Natural killer cell (primary cell): ENCODE results near the gene ADAMTS17. TPM values are rescaled to one million over a fixed set of nuclear protein-coding genes. Genes with fewer than 3 reads are reported as not detected.

Experiments
- ATAC-seq, 3 donors: fragments of 150-1000 bp in 2 of 3; fragments of 200-7000 bp in 1 of 3; cut with Tn5 transposase; 1 replicate in 1 of 3; 2 replicates in 2 of 3; pipeline ENCODE4 v1.10.0; 2021; ENCODE audit warnings: mild to moderate bottlenecking in 2 of 3, moderate library complexity in 2 of 3
- DNase-seq, 2 donors: peaks; one replicate each; pipeline versions ENCODE4 v3.0.0 to v3.0.0-alpha.2; 2013 to 2021; ENCODE audit warnings: mixed read lengths in 1 of 2
- H3K27ac ChIP-seq: one replicate; pipeline ENCODE4 v1.5.1; 2013; ENCODE audit warnings: mild to moderate bottlenecking, low read length
- H3K27me3 ChIP-seq: one replicate; pipeline ENCODE4 v1.6.1; 2013; ENCODE audit warnings: low read length; ENCODE audit not compliant: control insufficient read depth, insufficient read depth
- H3K36me3 ChIP-seq: one replicate; pipeline ENCODE4 v1.6.1; 2013; ENCODE audit warnings: low read length; ENCODE audit not compliant: control insufficient read depth, insufficient read depth
- H3K4me1 ChIP-seq: one replicate; pipeline ENCODE4 v1.6.1; 2013; ENCODE audit warnings: low read length; ENCODE audit not compliant: control insufficient read depth, insufficient read depth
- H3K4me3 ChIP-seq: one replicate; pipeline ENCODE4 v1.5.1; 2013; ENCODE audit warnings: low read length
- H3K9me3 ChIP-seq: one replicate; pipeline ENCODE4 v1.6.1; 2013; ENCODE audit warnings: low read length; ENCODE audit not compliant: control insufficient read depth, insufficient read depth
- H3K27ac Mint-ChIP-seq, 2 donors: one replicate each; pipeline ENCODE4 v1.8.0; 2022; ENCODE audit warnings: mild to moderate bottlenecking in 2 of 2, mixed read lengths in 2 of 2, moderate library complexity in 1 of 2
- H3K27me3 Mint-ChIP-seq, 2 donors: one replicate each; pipeline ENCODE4 v1.8.0; 2022; ENCODE audit warnings: low read depth in 2 of 2, mixed read lengths in 2 of 2
- H3K36me3 Mint-ChIP-seq: one replicate; pipeline ENCODE4 v1.8.0; 2022; ENCODE audit warnings: mixed read lengths
- H3K4me1 Mint-ChIP-seq, 2 donors: one replicate each; pipeline ENCODE4 v1.8.0; 2022; ENCODE audit warnings: mixed read lengths in 2 of 2
- H3K4me3 Mint-ChIP-seq: one replicate; pipeline ENCODE4 v1.8.0; 2022; ENCODE audit warnings: mild to moderate bottlenecking, moderate library complexity, mixed read lengths
- H3K9me3 Mint-ChIP-seq, 2 donors: one replicate each; pipeline ENCODE4 v1.8.0; 2022; ENCODE audit warnings: mixed read lengths in 2 of 2
- CTCF ChIP-seq: fragments of 200-600 bp; IDR thresholded peaks from one replicate; pipeline ENCODE4 v1.8.0; 2022; ENCODE audit warnings: antibody characterized with exemption
- WGBS: methylation state at CpG from one replicate; pipeline ENCODE4 v1.1.7; 2013; ENCODE audit warnings: missing lambda C conversion rate; ENCODE audit not compliant: insufficient coverage; 5-methylcytosine and 5-hydroxymethylcytosine counted together
- intact Hi-C: fragments of 100-400 bp; cut with micrococcal nuclease; formaldehyde crosslinking; loops from one replicate; pipeline ENCODE4 v1.14.2; 2022
- total RNA-seq, 4 donors: library from RNA; stranded (reverse); fragments of 120-200 nt in 1 of 4; gene quantifications; one replicate each; pipeline versions ENCODE4 v1.2.3 to v1.2.4, GENCODE V29; 2013 to 2022

The ADAMTS17 gene
- total RNA-seq, 3 donors from 2014 or later (not counting 1 experiment from before 2014, with no cell fraction given): 4.8 to 9.5 (median 5.3) TPM

- H3K4me1 Mint-ChIP-seq: peaks cover 13 to 26% of the 10 kb centered on the region in 2 donors
- H3K36me3 Mint-ChIP-seq: no peaks in the 10 kb centered on the region
- Histone ChIP-seq H3K4me1 (peaks cover 8% of the 10 kb centered on the region), H3K9me3 (no peaks in the 10 kb centered on the region), H3K27me3 (peaks cover 4% of the 10 kb centered on the region), H3K27ac (no peak overlapping the region), H3K36me3 (no peaks in the 10 kb centered on the region), H3K4me3 (no peak overlapping the region)
- no peak for TF ChIP-seq CTCF
- DNase-seq: no peak
- intact Hi-C loops: loop anchor here (1.0 kb wide), 1 partner anchor 8 kb away; no protein-coding TSS in a partner anchor
- no peaks in the 10 kb centered on the region for H3K9me3 Mint-ChIP-seq
- H3K4me3 Mint-ChIP-seq: peak overlapping the region; percentile 99
- peak overlapping the region; percentile 94 to 96 for H3K27ac Mint-ChIP-seq
- peaks cover 18% of the 10 kb centered on the region in 2 donors for H3K27me3 Mint-ChIP-seq
- 67% methylated on average over 19 of the region's 19 CpGs for WGBS
- ATAC-seq: no peak
Measured at GRCh38 chr15:100350434-100351226, 8.9 kb upstream of the ADAMTS17 start.

GRCh38 chr15:100349696-100350433, 8.1 kb upstream of the ADAMTS17 start:
- H3K4me3 Mint-ChIP-seq: peak overlapping the region; percentile 99
- Histone ChIP-seq H3K4me3 (peak overlapping the region; percentile 83), H3K9me3 (no peaks in the 10 kb centered on the region), H3K4me1 (peaks cover 8% of the 10 kb centered on the region), H3K27me3 (no peaks in the 10 kb centered on the region), H3K27ac (peak overlapping the region; percentile 78), H3K36me3 (no peaks in the 10 kb centered on the region)
- H3K27me3 Mint-ChIP-seq: peaks cover 10 to 14% of the 10 kb centered on the region in 2 donors
- H3K36me3 Mint-ChIP-seq: no peaks in the 10 kb centered on the region
- H3K4me1 Mint-ChIP-seq: peaks cover 13 to 26% of the 10 kb centered on the region in 2 donors
- DNase-seq (peak; percentile 86 to 92), ATAC-seq (peak; percentile 95 to 98 (median 96))
- H3K27ac Mint-ChIP-seq: peak overlapping the region; percentile 94 to 96
- no peaks in the 10 kb centered on the region for H3K9me3 Mint-ChIP-seq
- intact Hi-C loops: loop anchor here (1.0 kb wide), 1 partner anchor 8 kb away; no protein-coding TSS in a partner anchor
- peak; percentile 83 for TF ChIP-seq CTCF
- WGBS: 2% methylated on average over 43 of the region's 43 CpGs

- no peak for DNase-seq
- peak overlapping the region; percentile 94 to 96 for H3K27ac Mint-ChIP-seq
- H3K4me1 Mint-ChIP-seq: peaks cover 13 to 26% of the 10 kb centered on the region in 2 donors
- no peaks in the 10 kb centered on the region for H3K9me3 Mint-ChIP-seq
- ATAC-seq: no peak
- 69% methylated on average over 17 of the region's 17 CpGs for WGBS
- peak overlapping the region; percentile 99 for H3K4me3 Mint-ChIP-seq
- intact Hi-C loops: no loop called here
- no peaks in the 10 kb centered on the region for H3K36me3 ChIP-seq
- no peaks in the 10 kb centered on the region for H3K36me3 Mint-ChIP-seq
- H3K27me3 Mint-ChIP-seq: peaks cover 8 to 9% of the 10 kb centered on the region in 2 donors
- no peaks in the 10 kb centered on the region for H3K27me3 ChIP-seq
- H3K4me1 ChIP-seq: peaks cover 8% of the 10 kb centered on the region
- H3K27ac ChIP-seq: no peak overlapping the region
- peak overlapping the region; percentile 83 for H3K4me3 ChIP-seq
- no peak for TF ChIP-seq CTCF
- no peaks in the 10 kb centered on the region for H3K9me3 ChIP-seq
Measured at GRCh38 chr15:100349321-100349695, 7.5 kb upstream of the ADAMTS17 start.
